Activated gamma-delta T cell treated with anti-CD3 and anti-CD28 coated beads, Interleukin-2, amount 50 U/mL, for 16 hours (primary cell): ENCODE data around the gene MEIS1.

ENCODE experiments used
- DNase-seq: peaks from one replicate; pipeline ENCODE4 v3.0.0-alpha.2; 2020; ENCODE audit warnings: low read depth

Gene MEIS1

GRCh38 chr2:66431846-66432587 lies 2.9 kb upstream of the MEIS1 start:
- no peak for DNase-seq

GRCh38 chr2:66432801-66433694 lies 1.9 kb upstream of the MEIS1 start:
- DNase-seq, result no peak

GRCh38 chr2:66433695-66433944 lies 1.3 kb upstream of the MEIS1 start:
- DNase-seq, result no peak

- no peak for DNase-seq
Measured at GRCh38 chr2:66433945-66434678, 813 bp upstream of the MEIS1 start.

GRCh38 chr2:66435549-66435875 lies 587 bp downstream of the MEIS1 start:
- DNase-seq, result no peak

- DNase-seq, result no peak
Measured at GRCh38 chr2:66435963-66436362, 1.0 kb downstream of the MEIS1 start.

- no peak for DNase-seq
Measured at GRCh38 chr2:66436581-66437001, 1.7 kb downstream of the MEIS1 start.

GRCh38 chr2:66437109-66437690 lies 2.3 kb downstream of the MEIS1 start:
- no peak for DNase-seq

- DNase-seq, result no peak
Measured at GRCh38 chr2:66437691-66438497, 3.0 kb downstream of the MEIS1 start.

- DNase-seq, result no peak
Measured at GRCh38 chr2:66438498-66438833, 3.5 kb downstream of the MEIS1 start.

- no peak for DNase-seq
Measured at GRCh38 chr2:66438891-66439811, 4.2 kb downstream of the MEIS1 start.

GRCh38 chr2:66439812-66440542 lies 5.1 kb downstream of the MEIS1 start:
- no peak for DNase-seq

GRCh38 chr2:66440708-66441497 lies 6.0 kb downstream of the MEIS1 start:
- no peak for DNase-seq

- DNase-seq, result no peak
Measured at GRCh38 chr2:66441581-66442320, 6.8 kb downstream of the MEIS1 start.

GRCh38 chr2:66442516-66443185 lies 7.7 kb downstream of the MEIS1 start:
- DNase-seq, result no peak

GRCh38 chr2:66443186-66443978 lies 8.5 kb downstream of the MEIS1 start:
- no peak for DNase-seq
